ENCODE data around the gene MTG2.

The MTG2 gene

GRCh38 chr20:62182469-62183425, at the start of gene MTG2:
Gene MTG2, plus strand, starts transcription at chr20:62183028. Its CDS starts 10,393 bp downstream, at chr20:62193421.
- peak; percentile 95 for DNase-seq

- DNase-seq, result no peak
Measured at GRCh38 chr20:62133051-62133845, 49.6 kb upstream of the MTG2 start.

GRCh38 chr20:62133864-62134263, 49.0 kb upstream of the MTG2 start:
- no peak for DNase-seq

- no peak for DNase-seq
Measured at GRCh38 chr20:62134735-62135231, 48.0 kb upstream of the MTG2 start.

- DNase-seq, result no peak
Measured at GRCh38 chr20:62135573-62136266, 47.1 kb upstream of the MTG2 start.

- DNase-seq, result peak; percentile 70
Measured at GRCh38 chr20:62136283-62137091, 46.3 kb upstream of the MTG2 start.

GRCh38 chr20:62137092-62137384, 45.8 kb upstream of the MTG2 start:
- no peak for DNase-seq

- no peak for DNase-seq
Measured at GRCh38 chr20:62137478-62138203, 45.2 kb upstream of the MTG2 start.

GRCh38 chr20:62138204-62138543, 44.7 kb upstream of the MTG2 start:
- DNase-seq, result no peak

- DNase-seq, result no peak
Measured at GRCh38 chr20:62138912-62139311, 43.9 kb upstream of the MTG2 start.

- DNase-seq, result no peak
Measured at GRCh38 chr20:62139636-62140035, 43.2 kb upstream of the MTG2 start.

GRCh38 chr20:62141043-62141396, 41.8 kb upstream of the MTG2 start:
- DNase-seq, result no peak

GRCh38 chr20:62141397-62142251, 41.2 kb upstream of the MTG2 start:
- DNase-seq, result no peak

- DNase-seq, result no peak
Measured at GRCh38 chr20:62142252-62143080, 40.4 kb upstream of the MTG2 start.

GRCh38 chr20:62143081-62143956, 39.5 kb upstream of the MTG2 start, which contains the start of the genes PSMA7 and SS18L1:
Gene PSMA7, minus strand, starts transcription at chr20:62143394. Its CDS starts 91 bp downstream, at chr20:62143303.
Gene SS18L1, plus strand, starts transcription at chr20:62143769. Its CDS starts 52 bp downstream, at chr20:62143821.
- DNase-seq, result peak; percentile 83

GRCh38 chr20:62143957-62144825, 38.6 kb upstream of the MTG2 start:
- DNase-seq, result peak; percentile 35

- no peak for DNase-seq
Measured at GRCh38 chr20:62145688-62146018, 37.2 kb upstream of the MTG2 start.

All from CD4-positive, alpha-beta T cell treated with Interferon gamma for 1 hour (primary cell).